ENCODE data around the gene PTGER4.

GRCh38 chr5:40634154-40634553 is 45.6 kb upstream of the PTGER4 start:
- TF ChIP-seq ATF2 (CRISPR knock-in tag; IDR thresholded peaks at IDR 0.05; ENCODE audit: borderline replicate concordance, low read depth) (no peak), TP53 (CRISPR knock-in tag; IDR thresholded peaks at IDR 0.05) (no peak), ESRRA (CRISPR knock-in tag; IDR thresholded peaks at IDR 0.05; ENCODE audit: borderline replicate concordance) (no peak), FOXP1 (CRISPR knock-in tag; IDR thresholded peaks at IDR 0.05; ENCODE audit: borderline replicate concordance) (no peak), NR2C2 (CRISPR knock-in tag; IDR thresholded peaks at IDR 0.05) (no peak), OVOL2 (CRISPR knock-in tag; IDR thresholded peaks at IDR 0.05; ENCODE audit: borderline replicate concordance) (no peak), MAX (CRISPR knock-in tag; IDR thresholded peaks at IDR 0.05) (no peak), ZNF232 (CRISPR knock-in tag; IDR thresholded peaks at IDR 0.05) (no peak)
- TF ChIP-seq, protein P1, sequence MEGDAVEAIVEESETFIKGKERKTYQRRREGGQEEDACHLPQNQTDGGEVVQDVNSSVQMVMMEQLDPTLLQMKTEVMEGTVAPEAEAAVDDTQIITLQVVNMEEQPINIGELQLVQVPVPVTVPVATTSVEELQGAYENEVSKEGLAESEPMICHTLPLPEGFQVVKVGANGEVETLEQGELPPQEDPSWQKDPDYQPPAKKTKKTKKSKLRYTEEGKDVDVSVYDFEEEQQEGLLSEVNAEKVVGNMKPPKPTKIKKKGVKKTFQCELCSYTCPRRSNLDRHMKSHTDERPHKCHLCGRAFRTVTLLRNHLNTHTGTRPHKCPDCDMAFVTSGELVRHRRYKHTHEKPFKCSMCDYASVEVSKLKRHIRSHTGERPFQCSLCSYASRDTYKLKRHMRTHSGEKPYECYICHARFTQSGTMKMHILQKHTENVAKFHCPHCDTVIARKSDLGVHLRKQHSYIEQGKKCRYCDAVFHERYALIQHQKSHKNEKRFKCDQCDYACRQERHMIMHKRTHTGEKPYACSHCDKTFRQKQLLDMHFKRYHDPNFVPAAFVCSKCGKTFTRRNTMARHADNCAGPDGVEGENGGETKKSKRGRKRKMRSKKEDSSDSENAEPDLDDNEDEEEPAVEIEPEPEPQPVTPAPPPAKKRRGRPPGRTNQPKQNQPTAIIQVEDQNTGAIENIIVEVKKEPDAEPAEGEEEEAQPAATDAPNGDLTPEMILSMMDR (IDR thresholded peaks at IDR 0.05) = no peak
- TF ChIP-seq, protein P2, sequence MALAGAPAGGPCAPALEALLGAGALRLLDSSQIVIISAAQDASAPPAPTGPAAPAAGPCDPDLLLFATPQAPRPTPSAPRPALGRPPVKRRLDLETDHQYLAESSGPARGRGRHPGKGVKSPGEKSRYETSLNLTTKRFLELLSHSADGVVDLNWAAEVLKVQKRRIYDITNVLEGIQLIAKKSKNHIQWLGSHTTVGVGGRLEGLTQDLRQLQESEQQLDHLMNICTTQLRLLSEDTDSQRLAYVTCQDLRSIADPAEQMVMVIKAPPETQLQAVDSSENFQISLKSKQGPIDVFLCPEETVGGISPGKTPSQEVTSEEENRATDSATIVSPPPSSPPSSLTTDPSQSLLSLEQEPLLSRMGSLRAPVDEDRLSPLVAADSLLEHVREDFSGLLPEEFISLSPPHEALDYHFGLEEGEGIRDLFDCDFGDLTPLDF (CRISPR knock-in tag; IDR thresholded peaks at IDR 0.05) = no peak
- TF ChIP-seq, protein P3, sequence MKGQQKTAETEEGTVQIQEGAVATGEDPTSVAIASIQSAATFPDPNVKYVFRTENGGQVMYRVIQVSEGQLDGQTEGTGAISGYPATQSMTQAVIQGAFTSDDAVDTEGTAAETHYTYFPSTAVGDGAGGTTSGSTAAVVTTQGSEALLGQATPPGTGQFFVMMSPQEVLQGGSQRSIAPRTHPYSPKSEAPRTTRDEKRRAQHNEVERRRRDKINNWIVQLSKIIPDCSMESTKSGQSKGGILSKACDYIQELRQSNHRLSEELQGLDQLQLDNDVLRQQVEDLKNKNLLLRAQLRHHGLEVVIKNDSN (CRISPR knock-in tag; IDR thresholded peaks at IDR 0.05) = no peak
